ENCODE results near the gene HYKK.
"Not testable (repeated sequence)": the region's sequence is repeated elsewhere in the genome, so short reads cannot be mapped to it uniquely, and the experiment has no call there.

HYKK gene

GRCh38 chr15:78506971-78507830 lies at the start of gene HYKK:
Gene HYKK (plus strand): TSS chr15:78507577. CDS start chr15:78513089, 5,512 bp downstream.
- DNase-seq, result peak; percentile 75

GRCh38 chr15:78460737-78461136 lies 46.6 kb upstream of the HYKK start:
- DNase-seq, result no peak

- DNase-seq, result no peak
Measured at GRCh38 chr15:78461171-78461888, 46.0 kb upstream of the HYKK start.

- DNase-seq, result no peak
Measured at GRCh38 chr15:78469031-78469430, 38.3 kb upstream of the HYKK start.

- DNase-seq, result no peak
Measured at GRCh38 chr15:78477295-78477694, 30.1 kb upstream of the HYKK start.

- DNase-seq, result no peak
Measured at GRCh38 chr15:78479650-78480049, 27.7 kb upstream of the HYKK start.

- no peak for DNase-seq
Measured at GRCh38 chr15:78481917-78482316, 25.5 kb upstream of the HYKK start.

GRCh38 chr15:78492872-78493271 lies 14.5 kb upstream of the HYKK start:
- DNase-seq, result no peak

GRCh38 chr15:78501857-78502256 lies 5.5 kb upstream of the HYKK start:
- no peak for DNase-seq

GRCh38 chr15:78502641-78503040 lies 4.7 kb upstream of the HYKK start:
- DNase-seq, result no peak

- no peak for DNase-seq
Measured at GRCh38 chr15:78507831-78508160, 419 bp downstream of the HYKK start.

GRCh38 chr15:78508272-78508671 lies 895 bp downstream of the HYKK start:
- no peak for DNase-seq

GRCh38 chr15:78509726-78510312 lies 2.4 kb downstream of the HYKK start:
- no peak for DNase-seq

GRCh38 chr15:78520035-78520434 lies 12.7 kb downstream of the HYKK start:
- not testable (repeated sequence) for DNase-seq

GRCh38 chr15:78524230-78524629 lies 16.9 kb downstream of the HYKK start:
- DNase-seq, result no peak

- no peak for DNase-seq
Measured at GRCh38 chr15:78527325-78527724, 19.9 kb downstream of the HYKK start.

GRCh38 chr15:78533331-78533730 lies 26.0 kb downstream of the HYKK start:
- DNase-seq, result no peak

- no peak for DNase-seq
Measured at GRCh38 chr15:78536134-78536533, 28.8 kb downstream of the HYKK start.

- DNase-seq, result no peak
Measured at GRCh38 chr15:78537266-78537905, 30.0 kb downstream of the HYKK start.

- no peak for DNase-seq
Measured at GRCh38 chr15:78538358-78538757, 31.0 kb downstream of the HYKK start.

- DNase-seq, result not testable (repeated sequence)
Measured at GRCh38 chr15:78539464-78540140, 32.2 kb downstream of the HYKK start.

GRCh38 chr15:78540141-78540870 lies 32.9 kb downstream of the HYKK start, which contains the start of gene PSMA4:
Gene PSMA4 (plus strand): TSS chr15:78540444. CDS start chr15:78541928, 1,484 bp downstream.
- peak; percentile 96 for DNase-seq

Measured in activated CD8-positive, alpha-beta memory T cell treated with anti-CD3 and anti-CD28 coated beads, Interleukin-2, amount 50 U/mL, for 4 hours (primary cell).